Measurements from ENCODE around the gene ASTN2. TPM values are rescaled to one million over a fixed set of nuclear protein-coding genes. Genes with fewer than 3 reads are reported as not detected.

ASTN2 gene
- polyA plus RNA-seq, 4 donors = 3.0 to 15.2 (median 3.7) TPM

GRCh38 chr9:116447934-116448333 is 966.9 kb downstream of the ASTN2 start:
- WGBS, 3 donors = 44 to 86% (median 64%) methylated on average over 6 of the region's 6 CpGs
- Histone ChIP-seq H3K4me1 (ENCODE audit: control insufficient read depth in 3 of 3, insufficient read depth in 2 of 3, low read depth in 1 of 3, low read length in 2 of 3) (no peaks in the 10 kb centered on the region), H3K9me3 (ENCODE audit: control insufficient read depth in 2 of 2, insufficient read depth in 1 of 2, low read depth in 1 of 2, low read length in 1 of 2) (no peaks in the 10 kb centered on the region), H3K36me3 (ENCODE audit: control insufficient read depth in 3 of 3, insufficient read depth in 2 of 3, low read depth in 1 of 3, low read length in 3 of 3) (no peaks in the 10 kb centered on the region), H3K27me3 (ENCODE audit: control insufficient read depth in 3 of 3, insufficient read depth in 3 of 3, low read length in 3 of 3) (no peaks in the 10 kb centered on the region), H3K4me3 (ENCODE audit: low read depth in 1 of 3, low read length in 3 of 3) (no peak overlapping the region), H3K27ac (ENCODE audit: low read depth in 1 of 3, low read length in 2 of 3) (no peak overlapping the region)
- no peak for FAIRE-seq
- DNase-seq = no peak

GRCh38 chr9:116442528-116442927 is 972.3 kb downstream of the ASTN2 start:
- Histone ChIP-seq H3K27me3 (ENCODE audit: control insufficient read depth in 3 of 3, insufficient read depth in 3 of 3, low read length in 3 of 3) (no peaks in the 10 kb centered on the region), H3K36me3 (ENCODE audit: control insufficient read depth in 3 of 3, insufficient read depth in 2 of 3, low read depth in 1 of 3, low read length in 3 of 3) (peaks cover 0 to 3% (median 0%) of the 10 kb centered on the region in 3 donors), H3K9me3 (ENCODE audit: control insufficient read depth in 2 of 2, insufficient read depth in 1 of 2, low read depth in 1 of 2, low read length in 1 of 2) (no peaks in the 10 kb centered on the region), H3K4me1 (ENCODE audit: control insufficient read depth in 3 of 3, insufficient read depth in 2 of 3, low read depth in 1 of 3, low read length in 2 of 3) (no peaks in the 10 kb centered on the region), H3K27ac (ENCODE audit: low read depth in 1 of 3, low read length in 2 of 3) (no peak overlapping the region), H3K4me3 (ENCODE audit: low read depth in 1 of 3, low read length in 3 of 3) (no peak overlapping the region)
- FAIRE-seq (no peak), DNase-seq (no peak)

GRCh38 chr9:116437411-116438370 is 977.2 kb downstream of the ASTN2 start:
- 84 to 92% (median 84%) methylated on average over 10 to 11 of the region's 11 CpGs for WGBS, 3 donors
- Histone ChIP-seq H3K4me3 (ENCODE audit: low read depth in 1 of 3, low read length in 3 of 3) (no peak overlapping the region), H3K27me3 (ENCODE audit: control insufficient read depth in 3 of 3, insufficient read depth in 3 of 3, low read length in 3 of 3) (no peaks in the 10 kb centered on the region), H3K4me1 (ENCODE audit: control insufficient read depth in 3 of 3, insufficient read depth in 2 of 3, low read depth in 1 of 3, low read length in 2 of 3) (no peaks in the 10 kb centered on the region), H3K27ac (ENCODE audit: low read depth in 1 of 3, low read length in 2 of 3) (no peak overlapping the region), H3K9me3 (ENCODE audit: control insufficient read depth in 2 of 2, insufficient read depth in 1 of 2, low read depth in 1 of 2, low read length in 1 of 2) (no peaks in the 10 kb centered on the region), H3K36me3 (ENCODE audit: control insufficient read depth in 3 of 3, insufficient read depth in 2 of 3, low read depth in 1 of 3, low read length in 3 of 3) (peaks cover 0 to 7% (median 0%) of the 10 kb centered on the region in 3 donors)
- no peak for FAIRE-seq
- DNase-seq = no peak

- no peaks in the 10 kb centered on the region for H3K27me3 ChIP-seq (ENCODE audit: control insufficient read depth in 3 of 3, insufficient read depth in 3 of 3, low read length in 3 of 3)
- FAIRE-seq = no peak
Measured at GRCh38 chr9:116436121-116436520, 978.7 kb downstream of the ASTN2 start.

GRCh38 chr9:116435706-116436105 is 979.2 kb downstream of the ASTN2 start:
- DNase-seq (no peak), FAIRE-seq (no peak)
- H3K36me3 ChIP-seq (ENCODE audit: control insufficient read depth in 3 of 3, insufficient read depth in 2 of 3, low read depth in 1 of 3, low read length in 3 of 3) = peaks cover 0 to 7% (median 0%) of the 10 kb centered on the region in 3 donors
- no peaks in the 10 kb centered on the region for H3K9me3 ChIP-seq (ENCODE audit: control insufficient read depth in 2 of 2, insufficient read depth in 1 of 2, low read depth in 1 of 2, low read length in 1 of 2)
- no peaks in the 10 kb centered on the region for H3K4me1 ChIP-seq (ENCODE audit: control insufficient read depth in 3 of 3, insufficient read depth in 2 of 3, low read depth in 1 of 3, low read length in 2 of 3)
- 63 to 68% (median 63%) methylated on average over 4 of the region's 4 CpGs for WGBS, 3 donors
- H3K27ac ChIP-seq (ENCODE audit: low read depth in 1 of 3, low read length in 2 of 3) = no peak overlapping the region
- no peak overlapping the region for H3K4me3 ChIP-seq (ENCODE audit: low read depth in 1 of 3, low read length in 3 of 3)
- no peaks in the 10 kb centered on the region for H3K27me3 ChIP-seq (ENCODE audit: control insufficient read depth in 3 of 3, insufficient read depth in 3 of 3, low read length in 3 of 3)

More at GRCh38 chr9:116436121-116436520, 978.7 kb downstream of the ASTN2 start:
- Histone ChIP-seq H3K27ac (ENCODE audit: low read depth in 1 of 3, low read length in 2 of 3) (no peak overlapping the region), H3K9me3 (ENCODE audit: control insufficient read depth in 2 of 2, insufficient read depth in 1 of 2, low read depth in 1 of 2, low read length in 1 of 2) (no peaks in the 10 kb centered on the region), H3K4me3 (ENCODE audit: low read depth in 1 of 3, low read length in 3 of 3) (no peak overlapping the region), H3K4me1 (ENCODE audit: control insufficient read depth in 3 of 3, insufficient read depth in 2 of 3, low read depth in 1 of 3, low read length in 2 of 3) (no peaks in the 10 kb centered on the region), H3K36me3 (ENCODE audit: control insufficient read depth in 3 of 3, insufficient read depth in 2 of 3, low read depth in 1 of 3, low read length in 3 of 3) (peaks cover 0 to 7% (median 0%) of the 10 kb centered on the region in 3 donors)
- 90 to 95% (median 92%) methylated on average over 1 of the region's 1 CpG for WGBS, 3 donors
- no peak for DNase-seq

- DNase-seq (no peak), FAIRE-seq (no peak)
- WGBS, 3 donors = 74 to 75% (median 75%) methylated on average over 4 of the region's 4 CpGs
Measured at GRCh38 chr9:116434314-116434713, 980.5 kb downstream of the ASTN2 start.

GRCh38 chr9:116432051-116432450 is 982.8 kb downstream of the ASTN2 start:
- WGBS, 3 donors = 93 to 94% (median 93%) methylated on average over 1 of the region's 1 CpG
- no peak overlapping the region for H3K4me3 ChIP-seq (ENCODE audit: low read depth in 1 of 3, low read length in 3 of 3)
- H3K9me3 ChIP-seq (ENCODE audit: control insufficient read depth in 2 of 2, insufficient read depth in 1 of 2, low read depth in 1 of 2, low read length in 1 of 2) = no peaks in the 10 kb centered on the region
- H3K36me3 ChIP-seq (ENCODE audit: control insufficient read depth in 3 of 3, insufficient read depth in 2 of 3, low read depth in 1 of 3, low read length in 3 of 3) = peaks cover 0 to under 1% (median 0%) of the 10 kb centered on the region in 3 donors
- no peaks in the 10 kb centered on the region for H3K27me3 ChIP-seq (ENCODE audit: control insufficient read depth in 3 of 3, insufficient read depth in 3 of 3, low read length in 3 of 3)
- DNase-seq (no peak), FAIRE-seq (no peak)
- H3K4me1 ChIP-seq (ENCODE audit: control insufficient read depth in 3 of 3, insufficient read depth in 2 of 3, low read depth in 1 of 3, low read length in 2 of 3) = no peaks in the 10 kb centered on the region
- no peak overlapping the region for H3K27ac ChIP-seq (ENCODE audit: low read depth in 1 of 3, low read length in 2 of 3)

More at GRCh38 chr9:116434314-116434713, 980.5 kb downstream of the ASTN2 start:
- Histone ChIP-seq H3K36me3 (ENCODE audit: control insufficient read depth in 3 of 3, insufficient read depth in 2 of 3, low read depth in 1 of 3, low read length in 3 of 3) (peaks cover 0 to 4% (median 0%) of the 10 kb centered on the region in 3 donors), H3K27me3 (ENCODE audit: control insufficient read depth in 3 of 3, insufficient read depth in 3 of 3, low read length in 3 of 3) (no peaks in the 10 kb centered on the region), H3K27ac (ENCODE audit: low read depth in 1 of 3, low read length in 2 of 3) (no peak overlapping the region), H3K4me1 (ENCODE audit: control insufficient read depth in 3 of 3, insufficient read depth in 2 of 3, low read depth in 1 of 3, low read length in 2 of 3) (no peaks in the 10 kb centered on the region), H3K4me3 (ENCODE audit: low read depth in 1 of 3, low read length in 3 of 3) (no peak overlapping the region), H3K9me3 (ENCODE audit: control insufficient read depth in 2 of 2, insufficient read depth in 1 of 2, low read depth in 1 of 2, low read length in 1 of 2) (no peaks in the 10 kb centered on the region)

GRCh38 chr9:116430849-116431248 is 984.0 kb downstream of the ASTN2 start:
- Histone ChIP-seq H3K27me3 (ENCODE audit: control insufficient read depth in 3 of 3, insufficient read depth in 3 of 3, low read length in 3 of 3) (no peaks in the 10 kb centered on the region), H3K4me3 (ENCODE audit: low read depth in 1 of 3, low read length in 3 of 3) (no peak overlapping the region), H3K9me3 (ENCODE audit: control insufficient read depth in 2 of 2, insufficient read depth in 1 of 2, low read depth in 1 of 2, low read length in 1 of 2) (no peaks in the 10 kb centered on the region), H3K4me1 (ENCODE audit: control insufficient read depth in 3 of 3, insufficient read depth in 2 of 3, low read depth in 1 of 3, low read length in 2 of 3) (no peaks in the 10 kb centered on the region), H3K27ac (ENCODE audit: low read depth in 1 of 3, low read length in 2 of 3) (no peak overlapping the region), H3K36me3 (ENCODE audit: control insufficient read depth in 3 of 3, insufficient read depth in 2 of 3, low read depth in 1 of 3, low read length in 3 of 3) (peaks cover 0 to under 1% (median 0%) of the 10 kb centered on the region in 3 donors)
- FAIRE-seq = no peak
- DNase-seq = no peak
- WGBS, 3 donors = 90 to 94% (median 92%) methylated on average over 3 of the region's 3 CpGs
